Measurements from ENCODE around the gene AMDHD2. TPM values are rescaled to one million over a fixed set of nuclear protein-coding genes. Genes with fewer than 3 reads are reported as not detected.
"Not testable (repeated sequence)": the region's sequence is repeated elsewhere in the genome, so short reads cannot be mapped to it uniquely, and the experiment has no call there.

AMDHD2 gene
- total and polyA plus RNA-seq, 4 donors, result 7.5 to 25.3 (median 15.7) TPM

DNA sequence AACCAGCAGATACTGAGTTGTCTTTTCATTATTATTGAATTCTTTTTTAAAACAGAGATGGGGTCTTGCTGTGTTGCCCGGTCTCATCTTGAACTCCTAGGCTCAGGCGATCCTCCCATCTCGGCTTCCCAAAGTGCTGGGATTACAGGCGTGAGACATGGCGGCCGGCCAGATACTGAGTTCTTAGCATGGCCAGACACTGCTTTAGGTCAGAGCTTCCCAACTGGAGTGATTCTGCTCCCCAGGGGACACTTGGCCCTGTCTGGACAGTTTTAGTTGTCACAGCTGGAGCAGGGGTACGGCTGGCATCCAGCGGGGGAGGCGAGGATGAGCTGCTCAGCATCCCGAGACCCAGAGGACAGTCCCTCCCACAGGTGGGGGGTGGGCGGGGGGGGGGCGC is 58.7 kb downstream of the AMDHD2 start:
- WGBS, result 91% methylated on average over 4 of the region's 12 CpGs
- H3K4me1 ChIP-seq (ENCODE audit: control insufficient read depth in 4 of 4, insufficient read depth in 4 of 4, low read length in 3 of 4); H3K27ac ChIP-seq (ENCODE audit: low read depth in 1 of 2, low read length in 2 of 2); H3K4me3 ChIP-seq (ENCODE audit: low read depth in 1 of 3, low read length in 3 of 3); H3K9ac ChIP-seq (ENCODE audit: low read depth in 1 of 2, low read length in 2 of 2); H3K36me3 ChIP-seq (ENCODE audit: control insufficient read depth in 4 of 4, insufficient read depth in 3 of 4, low read depth in 1 of 4, low read length in 3 of 4); DNase-seq (ENCODE audit: low spot score); H3K9me3 ChIP-seq (ENCODE audit: control insufficient read depth in 4 of 4, low read length in 3 of 4); H3K27me3 ChIP-seq (ENCODE audit: control insufficient read depth in 4 of 4, insufficient read depth in 4 of 4, low read length in 3 of 4): not testable (repeated sequence)

DNA sequence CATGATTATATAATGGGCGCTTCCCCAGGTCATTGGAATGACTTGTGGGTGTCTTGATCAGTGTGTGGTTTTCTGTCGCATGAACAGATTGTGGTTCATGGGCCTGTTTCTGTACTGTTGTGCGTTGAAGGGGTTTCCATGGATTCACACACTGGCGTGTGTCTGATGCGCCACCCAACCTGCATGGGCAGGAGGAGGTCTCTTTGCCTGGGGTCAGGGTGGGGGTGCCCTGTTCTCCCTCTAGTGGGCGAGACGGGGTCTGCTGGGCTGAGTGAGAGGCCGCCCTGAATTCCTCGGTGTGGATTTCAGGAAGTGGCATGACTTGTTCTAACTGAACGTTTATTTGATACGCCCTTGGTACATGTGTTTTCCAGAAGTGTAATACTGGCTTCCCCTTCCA is 60.0 kb downstream of the AMDHD2 start:
- H3K27me3 ChIP-seq (ENCODE audit: control insufficient read depth in 4 of 4, insufficient read depth in 4 of 4, low read length in 3 of 4); DNase-seq (ENCODE audit: low spot score); H3K4me3 ChIP-seq (ENCODE audit: low read depth in 1 of 3, low read length in 3 of 3); H3K9me3 ChIP-seq (ENCODE audit: control insufficient read depth in 4 of 4, low read length in 3 of 4); H3K36me3 ChIP-seq (ENCODE audit: control insufficient read depth in 4 of 4, insufficient read depth in 3 of 4, low read depth in 1 of 4, low read length in 3 of 4); H3K27ac ChIP-seq (ENCODE audit: low read depth in 1 of 2, low read length in 2 of 2); H3K4me1 ChIP-seq (ENCODE audit: control insufficient read depth in 4 of 4, insufficient read depth in 4 of 4, low read length in 3 of 4); H3K9ac ChIP-seq (ENCODE audit: low read depth in 1 of 2, low read length in 2 of 2): not testable (repeated sequence)
- 71% methylated on average over 7 of the region's 11 CpGs for WGBS

DNA sequence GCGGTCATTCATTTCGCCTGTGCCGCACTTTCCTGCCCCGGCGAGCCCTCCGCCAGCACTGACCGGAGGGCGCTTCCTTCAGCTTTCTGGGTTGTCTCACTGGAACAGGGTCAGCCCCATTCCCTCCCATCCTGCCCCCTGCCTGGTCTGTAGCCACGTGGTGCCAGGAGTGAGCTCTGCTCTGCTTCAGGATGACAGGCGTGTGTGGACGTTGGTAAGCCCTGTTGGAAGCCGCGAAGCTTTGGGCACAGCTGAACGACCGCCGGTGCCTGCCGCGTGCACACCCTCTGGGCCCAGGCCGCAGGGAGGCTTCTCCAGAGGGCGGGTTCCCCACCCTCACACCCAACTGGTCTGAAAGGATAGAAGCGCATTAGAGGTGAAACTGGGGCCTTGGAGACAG is 60.6 kb downstream of the AMDHD2 start:
- H3K9ac ChIP-seq (ENCODE audit: low read depth in 1 of 2, low read length in 2 of 2); H3K9me3 ChIP-seq (ENCODE audit: control insufficient read depth in 4 of 4, low read length in 3 of 4); H3K27ac ChIP-seq (ENCODE audit: low read depth in 1 of 2, low read length in 2 of 2); DNase-seq (ENCODE audit: low spot score); H3K27me3 ChIP-seq (ENCODE audit: control insufficient read depth in 4 of 4, insufficient read depth in 4 of 4, low read length in 3 of 4); H3K36me3 ChIP-seq (ENCODE audit: control insufficient read depth in 4 of 4, insufficient read depth in 3 of 4, low read depth in 1 of 4, low read length in 3 of 4); H3K4me3 ChIP-seq (ENCODE audit: low read depth in 1 of 3, low read length in 3 of 3); H3K4me1 ChIP-seq (ENCODE audit: control insufficient read depth in 4 of 4, insufficient read depth in 4 of 4, low read length in 3 of 4): not testable (repeated sequence)
- no CpG with 5 or more reads among the region's 21 CpGs for WGBS

Small RNA genes lying within 50 kb of the gene (small RNA-seq; reads per million reads assigned to genes)
- gene AC093525.1, result not detected
- 0.24 reads per million, percentile 14 among the genes with 10 or more reads in this experiment for gene MIR3178

Other genes with a start within 250 kb of the AMDHD2 start
- 1 to 10 TPM in 1 of 2 donors, under 1 TPM in 1; 0.47 to 1.1 TPM for gene ABCA3, start 179.6 kb upstream of the AMDHD2 start, total RNA-seq
- gene ABCA3, start 179.6 kb upstream of the AMDHD2 start, polyA plus RNA-seq, result 1 to 10 TPM in 1 of 2 donors, under 1 TPM in 1; 0.51 to 1.0 TPM
- gene CCNF, start 90.9 kb upstream of the AMDHD2 start, total RNA-seq, result 10 to 100 TPM in 1 of 2 donors, 1 to 10 TPM in 1; 1.8 to 46.3 TPM
- 1 to 10 TPM in 1 of 2 donors, under 1 TPM in 1; 0.88 to 1.8 TPM for gene CCNF, start 90.9 kb upstream of the AMDHD2 start, polyA plus RNA-seq
- gene TEDC2, start 60.3 kb upstream of the AMDHD2 start, total RNA-seq, result 1 to 10 TPM in 1 of 2 donors, under 1 TPM in 1; 0.84 to 6.7 TPM
- 1 to 10 TPM in 1 of 2 donors, under 1 TPM in 1; 0.71 to 1.3 TPM for gene TEDC2, start 60.3 kb upstream of the AMDHD2 start, polyA plus RNA-seq
- gene NTN3, start 49.1 kb upstream of the AMDHD2 start, total RNA-seq, result 1 to 10 TPM in 1 of 2 donors, under 1 TPM in 1; 0.19 to 2.3 TPM
- under 1 TPM in 1 of 2 donors, not detected in 1; 0.28 TPM for gene NTN3, start 49.1 kb upstream of the AMDHD2 start, polyA plus RNA-seq
- gene TBC1D24, start 45.2 kb upstream of the AMDHD2 start, total RNA-seq, result 10 to 100 TPM; 14.6 to 22.3 TPM
- 1 to 10 TPM; 8.4 TPM for gene TBC1D24, start 45.2 kb upstream of the AMDHD2 start, polyA plus RNA-seq
- gene ATP6V0C, start 6.4 kb upstream of the AMDHD2 start, total RNA-seq, result 10 to 100 TPM; 17.6 to 27.3 TPM
- 100 to 1,000 TPM in 1 of 2 donors, 10 to 100 TPM in 1; 93.8 to 132 TPM for gene ATP6V0C, start 6.4 kb upstream of the AMDHD2 start, polyA plus RNA-seq
- under 1 TPM; 0.17 to 0.23 TPM for gene CEMP1, start 11.0 kb downstream of the AMDHD2 start, total RNA-seq
- gene CEMP1, start 11.0 kb downstream of the AMDHD2 start, polyA plus RNA-seq, result 1 to 10 TPM in 1 of 2 donors, under 1 TPM in 1; 0.06 to 1.6 TPM
- gene PDPK1, start 17.6 kb downstream of the AMDHD2 start, total RNA-seq, result 10 to 100 TPM; 20.5 to 28.1 TPM
- 10 to 100 TPM; 12.1 to 16.0 TPM for gene PDPK1, start 17.6 kb downstream of the AMDHD2 start, polyA plus RNA-seq
- gene KCTD5, start 162.2 kb downstream of the AMDHD2 start, total RNA-seq, result 10 to 100 TPM; 11.3 to 14.2 TPM
- gene KCTD5, start 162.2 kb downstream of the AMDHD2 start, polyA plus RNA-seq, result 10 to 100 TPM in 1 of 2 donors, 1 to 10 TPM in 1; 8.3 to 11.7 TPM
- gene PRSS27, start 199.9 kb downstream of the AMDHD2 start, total RNA-seq, result 1 to 10 TPM in 1 of 2 donors, under 1 TPM in 1; 0.05 to 1.5 TPM
- gene PRSS27, start 199.9 kb downstream of the AMDHD2 start, polyA plus RNA-seq, result under 1 TPM in 1 of 2 donors, not detected in 1; 0.22 TPM
- 100 to 1,000 TPM in 1 of 2 donors, 10 to 100 TPM in 1; 84.8 to 119 TPM for gene SRRM2, start 232.3 kb downstream of the AMDHD2 start, total RNA-seq
- 100 to 1,000 TPM; 147 to 199 TPM for gene SRRM2, start 232.3 kb downstream of the AMDHD2 start, polyA plus RNA-seq

Data from liver (tissue), 10 donors.